SK-N-SH treated with all-trans-retinoic acid at 6 μM for 48 hours (cell line): ENCODE results near the gene TIGD3.

Experiments
- RARB ChIP-seq: fragments of 250-450 bp; sonication (Bioruptor Pico); IDR thresholded peaks from 2 replicates; pipeline ENCODE4 v1.8.0; 2021; ENCODE audit warnings: mild to moderate bottlenecking, moderate library complexity
- SNAI2 ChIP-seq: fragments of 250-450 bp; sonication (Bioruptor Pico); IDR thresholded peaks from 2 replicates; pipeline ENCODE4 v1.5.0; 2020; ENCODE audit warnings: mild to moderate bottlenecking, moderate library complexity
- TSHZ2 ChIP-seq: fragments of 250-450 bp; sonication (Bioruptor Pico); IDR thresholded peaks from 2 replicates; pipeline ENCODE4 v1.5.0; 2020; ENCODE audit warnings: mild to moderate bottlenecking, moderate library complexity

DNA sequence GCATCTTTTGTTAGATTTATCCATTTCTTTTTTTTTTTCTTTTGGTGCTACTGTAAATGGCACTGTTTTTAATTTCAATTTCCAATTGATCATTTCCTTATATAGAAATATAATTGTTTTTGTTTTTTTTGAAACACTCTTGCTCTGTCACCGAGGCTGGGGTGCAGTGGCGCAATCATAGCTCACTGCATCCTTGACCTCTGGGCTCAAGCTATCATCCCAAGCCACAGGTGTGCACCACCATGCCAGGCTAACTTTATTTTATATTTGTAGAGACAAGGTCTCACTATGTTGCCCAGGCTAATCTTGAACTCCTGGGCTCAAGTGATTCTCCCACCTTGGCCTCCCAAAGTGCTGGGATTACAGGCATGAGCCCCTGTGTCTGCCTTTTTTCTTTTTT, 48.2 kb downstream of the TIGD3 start:
- no peak for TF ChIP-seq SNAI2 (CRISPR knock-in tag)
- TF ChIP-seq TSHZ2 (CRISPR knock-in tag), result no peak
- TF ChIP-seq RARB (CRISPR knock-in tag), result no peak
